PC-9 (cell line): ENCODE data around the gene SPIB.

ENCODE experiments used
- CTCF ChIP-seq: fragments of 200-600 bp; sonication (generic); conservative IDR thresholded peaks from 2 replicates; pipeline ENCODE4 v1.6.1; 2017; ENCODE audit warnings: mixed run types, antibody characterized with exemption, mild to moderate bottlenecking, moderate library complexity
- EZH2 ChIP-seq: fragments of 200-600 bp; sonication (generic); IDR thresholded peaks from 2 replicates; pipeline ENCODE4 v1.8.0; 2017; ENCODE audit warnings: antibody characterized with exemption, low read depth

GRCh38 chr19:50460161-50460765 is 41.5 kb downstream of the SPIB start:
- no peak for TF ChIP-seq CTCF
- TF ChIP-seq EZH2 = no peak
